ENCODE measurements around the gene MIS18A. TPM values are rescaled to one million over a fixed set of nuclear protein-coding genes. Genes with fewer than 3 reads are reported as not detected.
"Not testable (repeated sequence)": the region's sequence is repeated elsewhere in the genome, so short reads cannot be mapped to it uniquely, and the experiment has no call there.

MIS18A gene
- total RNA-seq, 1 donor from 2014 or later, result 5.7 TPM

DNA sequence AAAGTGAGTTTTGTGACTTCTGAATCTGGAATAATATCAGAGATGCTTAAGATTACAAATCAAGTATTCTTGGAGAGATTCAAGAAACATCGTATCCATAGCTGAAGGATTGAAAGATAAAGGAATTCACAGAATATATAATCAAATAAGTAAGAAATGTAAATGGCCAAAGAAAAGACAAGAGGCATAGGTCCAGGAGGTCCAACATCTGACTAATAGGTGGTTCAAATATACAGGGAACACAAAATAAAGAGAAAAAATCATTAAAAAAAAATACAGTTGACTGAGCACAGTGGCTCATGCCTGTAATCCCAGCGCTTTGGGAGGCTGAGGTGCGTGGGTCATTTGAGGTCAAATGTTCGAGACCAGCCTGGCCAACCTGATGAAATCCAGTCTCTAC is 6.6 kb upstream of the MIS18A start:
- Histone ChIP-seq H3K4me3 (ENCODE audit: low read length in 3 of 3) (no peak overlapping the region), H3K27ac (ENCODE audit: low read depth, low read length) (no peak overlapping the region), H3K4me1 (ENCODE audit: control insufficient read depth in 3 of 3, insufficient read depth in 3 of 3, low read length in 3 of 3) (no peaks in the 10 kb centered on the region), H3K36me3 (ENCODE audit: control insufficient read depth in 3 of 3, insufficient read depth in 3 of 3, low read length in 3 of 3) (peaks cover 0 to 2% (median 0%) of the 10 kb centered on the region in 3 donors), H3K27me3 (ENCODE audit: control insufficient read depth in 3 of 3, insufficient read depth in 3 of 3, low read length in 3 of 3) (no peaks in the 10 kb centered on the region), H3K9ac (ENCODE audit: low read depth in 1 of 3, low read length in 3 of 3) (no peak overlapping the region), H3K9me3 (ENCODE audit: control insufficient read depth in 3 of 3, low read length in 3 of 3) (no peaks in the 10 kb centered on the region)

DNA sequence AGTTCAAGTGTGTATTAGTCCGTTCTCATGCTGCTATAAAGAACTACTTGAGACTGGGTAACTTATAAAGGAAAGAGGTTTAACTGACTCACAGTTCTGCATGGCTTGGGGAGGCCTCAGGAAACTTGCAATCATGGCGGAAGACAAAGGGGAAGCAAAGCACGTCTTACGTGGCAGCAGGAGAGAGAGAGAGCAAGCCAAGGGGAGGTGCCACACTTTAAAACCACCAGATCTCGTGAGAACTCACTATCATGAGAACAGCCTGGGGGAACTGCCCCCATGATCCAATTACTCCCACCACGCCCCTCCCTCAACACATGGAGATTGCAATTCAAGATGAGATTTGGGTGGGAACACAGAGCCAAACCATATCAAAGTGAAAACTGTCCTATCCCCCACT is 4.1 kb upstream of the MIS18A start:
- Histone ChIP-seq H3K9ac (ENCODE audit: low read depth in 1 of 3, low read length in 3 of 3) (no peak overlapping the region), H3K4me1 (ENCODE audit: control insufficient read depth in 3 of 3, insufficient read depth in 3 of 3, low read length in 3 of 3) (peaks cover 12 to 17% (median 14%) of the 10 kb centered on the region in 3 donors), H3K27me3 (ENCODE audit: control insufficient read depth in 3 of 3, insufficient read depth in 3 of 3, low read length in 3 of 3) (no peaks in the 10 kb centered on the region), H3K36me3 (ENCODE audit: control insufficient read depth in 3 of 3, insufficient read depth in 3 of 3, low read length in 3 of 3) (peaks cover 0 to 2% (median 0%) of the 10 kb centered on the region in 3 donors), H3K27ac (ENCODE audit: low read depth, low read length) (no peak overlapping the region), H3K4me3 (ENCODE audit: low read length in 3 of 3) (no peak overlapping the region), H3K9me3 (ENCODE audit: control insufficient read depth in 3 of 3, low read length in 3 of 3) (no peaks in the 10 kb centered on the region)

DNA sequence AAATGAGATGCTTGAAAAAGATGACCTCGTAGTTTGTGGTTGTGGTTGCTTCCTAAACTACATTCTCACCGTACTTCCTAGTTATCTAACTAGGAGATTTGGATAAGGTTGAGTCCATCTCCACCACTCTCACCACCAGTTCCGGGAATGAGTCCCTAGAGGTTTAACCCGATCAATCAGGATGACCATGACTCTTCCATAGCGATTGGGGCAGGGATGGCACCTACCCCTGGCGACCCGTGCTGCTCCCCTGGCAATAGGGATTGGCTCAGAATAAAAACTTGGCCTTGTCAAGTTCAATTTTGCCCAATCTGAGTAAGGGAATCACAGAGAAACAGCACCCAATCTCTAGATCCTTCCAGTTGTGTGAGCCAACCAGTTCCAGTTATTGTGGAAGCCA is 2.7 kb upstream of the MIS18A start:
- Histone ChIP-seq H3K4me3 (ENCODE audit: low read length in 3 of 3) (no peak overlapping the region), H3K9ac (ENCODE audit: low read depth in 1 of 3, low read length in 3 of 3) (no peak overlapping the region), H3K27me3 (ENCODE audit: control insufficient read depth in 3 of 3, insufficient read depth in 3 of 3, low read length in 3 of 3) (no peaks in the 10 kb centered on the region), H3K4me1 (ENCODE audit: control insufficient read depth in 3 of 3, insufficient read depth in 3 of 3, low read length in 3 of 3) (peaks cover 15 to 21% (median 17%) of the 10 kb centered on the region in 3 donors), H3K27ac (ENCODE audit: low read depth, low read length) (no peak overlapping the region), H3K36me3 (ENCODE audit: control insufficient read depth in 3 of 3, insufficient read depth in 3 of 3, low read length in 3 of 3) (peaks cover 0 to 2% (median 0%) of the 10 kb centered on the region in 3 donors), H3K9me3 (ENCODE audit: control insufficient read depth in 3 of 3, low read length in 3 of 3) (no peaks in the 10 kb centered on the region)

DNA sequence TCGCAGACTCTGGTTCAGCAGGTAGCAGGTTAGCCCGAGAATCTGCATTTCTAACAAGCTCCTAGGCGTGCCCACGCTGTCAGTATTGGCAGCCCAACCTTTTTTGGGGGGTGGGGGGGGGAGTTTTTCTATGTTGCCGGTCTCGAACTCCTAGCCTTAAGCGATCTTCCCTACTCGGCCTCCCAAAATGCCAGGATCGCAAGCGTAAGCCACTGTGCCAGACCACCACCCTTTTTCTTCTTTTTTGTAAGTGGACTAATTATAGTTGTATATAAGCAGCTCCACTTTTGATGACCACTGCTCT is 480 bp upstream of the MIS18A start:
- Histone ChIP-seq H3K27ac (ENCODE audit: low read depth, low read length) (peak overlapping the region; percentile 44), H3K4me1 (ENCODE audit: control insufficient read depth in 3 of 3, insufficient read depth in 3 of 3, low read length in 3 of 3) (peaks cover 15 to 21% (median 17%) of the 10 kb centered on the region in 3 donors), H3K27me3 (ENCODE audit: control insufficient read depth in 3 of 3, insufficient read depth in 3 of 3, low read length in 3 of 3) (no peaks in the 10 kb centered on the region), H3K36me3 (ENCODE audit: control insufficient read depth in 3 of 3, insufficient read depth in 3 of 3, low read length in 3 of 3) (peaks cover 0 to 2% (median 1%) of the 10 kb centered on the region in 3 donors), H3K4me3 (ENCODE audit: low read length in 3 of 3) (peak overlapping the region; percentile 96 to 99 (median 99)), H3K9me3 (ENCODE audit: control insufficient read depth in 3 of 3, low read length in 3 of 3) (no peaks in the 10 kb centered on the region), H3K9ac (ENCODE audit: low read depth in 1 of 3, low read length in 3 of 3) (peak overlapping the region; percentile 87 to 92 (median 88))

DNA sequence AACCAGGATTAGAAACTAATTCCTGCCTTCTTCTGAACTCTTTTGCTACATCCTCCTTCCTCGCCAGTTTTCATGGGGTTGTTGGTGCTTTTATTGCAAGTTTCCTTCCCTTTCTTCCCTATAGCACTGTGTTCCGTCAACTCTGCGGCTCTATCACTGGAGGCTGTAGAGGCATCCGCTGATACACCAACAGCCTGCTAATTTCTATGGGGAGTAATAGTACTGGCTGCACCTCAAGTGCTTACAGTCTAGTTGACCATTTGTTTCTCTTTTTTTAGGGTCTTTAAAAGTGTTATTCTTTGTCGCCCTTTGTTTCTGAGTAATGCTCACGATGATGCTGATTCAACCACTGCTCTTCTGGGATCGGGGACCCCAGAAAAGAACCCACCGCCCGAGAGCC is 746 bp downstream of the MIS18A start:
- Histone ChIP-seq H3K4me3 (ENCODE audit: low read length in 3 of 3) (peak overlapping the region; percentile 96 to 99 (median 99)), H3K9ac (ENCODE audit: low read depth in 1 of 3, low read length in 3 of 3) (peak overlapping the region in 2 of 3 donors; percentile 88 to 92), H3K27ac (ENCODE audit: low read depth, low read length) (no peak overlapping the region), H3K36me3 (ENCODE audit: control insufficient read depth in 3 of 3, insufficient read depth in 3 of 3, low read length in 3 of 3) (peaks cover 0 to 6% (median 2%) of the 10 kb centered on the region in 3 donors), H3K4me1 (ENCODE audit: control insufficient read depth in 3 of 3, insufficient read depth in 3 of 3, low read length in 3 of 3) (peaks cover 15 to 21% (median 17%) of the 10 kb centered on the region in 3 donors), H3K9me3 (ENCODE audit: control insufficient read depth in 3 of 3, low read length in 3 of 3) (no peaks in the 10 kb centered on the region), H3K27me3 (ENCODE audit: control insufficient read depth in 3 of 3, insufficient read depth in 3 of 3, low read length in 3 of 3) (no peaks in the 10 kb centered on the region)

DNA sequence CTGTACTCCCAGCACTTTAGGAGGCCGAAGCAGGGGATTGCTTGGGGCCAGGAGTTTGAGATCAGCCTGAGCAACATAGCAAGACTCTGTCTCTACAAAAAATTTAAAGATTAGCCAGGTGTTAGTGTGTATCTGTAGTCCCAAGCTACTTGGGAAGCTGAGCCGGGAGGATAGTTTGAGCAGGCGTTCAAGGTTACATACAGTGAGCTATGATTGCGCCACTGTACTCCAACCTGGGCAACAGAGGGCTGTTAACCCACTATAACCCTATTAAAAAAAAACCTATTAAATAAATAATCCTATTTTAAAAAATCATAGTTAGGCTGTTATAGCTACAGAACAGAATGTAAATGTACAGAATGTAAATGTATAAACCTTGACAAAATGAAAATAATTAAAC is 2.2 kb downstream of the MIS18A start:
- Histone ChIP-seq H3K4me1 (ENCODE audit: control insufficient read depth in 3 of 3, insufficient read depth in 3 of 3, low read length in 3 of 3) (peaks cover 15 to 21% (median 17%) of the 10 kb centered on the region in 3 donors), H3K9ac (ENCODE audit: low read depth in 1 of 3, low read length in 3 of 3) (no peak overlapping the region), H3K36me3 (ENCODE audit: control insufficient read depth in 3 of 3, insufficient read depth in 3 of 3, low read length in 3 of 3) (peaks cover 2 to 6% (median 3%) of the 10 kb centered on the region in 3 donors), H3K27me3 (ENCODE audit: control insufficient read depth in 3 of 3, insufficient read depth in 3 of 3, low read length in 3 of 3) (no peaks in the 10 kb centered on the region), H3K4me3 (ENCODE audit: low read length in 3 of 3) (no peak overlapping the region), H3K9me3 (ENCODE audit: control insufficient read depth in 3 of 3, low read length in 3 of 3) (no peaks in the 10 kb centered on the region), H3K27ac (ENCODE audit: low read depth, low read length) (no peak overlapping the region)

DNA sequence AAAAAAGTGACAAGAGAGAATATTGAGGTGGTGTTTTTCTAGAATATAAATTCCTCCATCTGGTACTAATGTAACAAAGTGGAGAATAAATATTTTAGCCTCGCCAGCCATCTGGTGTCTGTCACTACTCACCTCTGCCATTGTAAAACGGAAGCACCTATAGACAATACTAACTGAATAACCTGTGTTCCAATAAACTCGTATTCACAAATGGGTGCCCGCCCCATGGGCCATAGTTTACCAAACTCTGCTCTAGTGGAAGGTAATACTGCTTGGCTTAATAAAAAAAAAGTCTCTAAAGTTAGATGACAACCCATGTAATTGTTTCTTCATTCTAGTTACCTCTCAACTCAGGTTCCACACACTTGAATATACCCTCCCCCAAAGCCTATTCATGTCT is 8.1 kb downstream of the MIS18A start:
- H3K9me3 ChIP-seq (ENCODE audit: control insufficient read depth in 3 of 3, low read length in 3 of 3), result no peaks in the 10 kb centered on the region
- H3K27ac ChIP-seq (ENCODE audit: low read depth, low read length), result no peak overlapping the region
- H3K27me3 ChIP-seq (ENCODE audit: control insufficient read depth in 3 of 3, insufficient read depth in 3 of 3, low read length in 3 of 3), result no peaks in the 10 kb centered on the region
- no peak overlapping the region for H3K9ac ChIP-seq (ENCODE audit: low read depth in 1 of 3, low read length in 3 of 3)
- no peak overlapping the region for H3K4me3 ChIP-seq (ENCODE audit: low read length in 3 of 3)
- H3K36me3 ChIP-seq (ENCODE audit: control insufficient read depth in 3 of 3, insufficient read depth in 3 of 3, low read length in 3 of 3), result peaks cover 2 to 20% (median 17%) of the 10 kb centered on the region in 3 donors
- H3K4me1 ChIP-seq (ENCODE audit: control insufficient read depth in 3 of 3, insufficient read depth in 3 of 3, low read length in 3 of 3), result no peaks in the 10 kb centered on the region

DNA sequence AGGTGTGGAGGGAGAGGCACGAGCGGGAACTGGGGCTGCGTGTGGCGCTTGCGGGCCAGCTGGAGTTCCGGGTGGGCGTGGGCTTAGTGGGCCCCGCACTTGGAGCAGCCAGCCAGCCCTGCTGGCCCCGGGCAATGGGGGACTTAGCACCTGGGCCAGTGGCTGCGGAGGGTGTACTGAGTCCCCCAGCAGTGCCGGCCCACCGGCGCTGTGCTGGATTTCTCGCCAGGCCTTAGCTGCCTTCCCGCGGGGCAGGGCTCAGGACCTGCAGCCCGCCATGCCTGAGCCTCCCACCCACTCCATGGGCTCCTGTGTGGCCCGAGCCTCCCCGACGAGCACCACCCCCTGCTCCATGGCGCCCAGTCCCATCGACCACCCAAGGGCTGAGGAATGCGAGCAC is 13.5 kb downstream of the MIS18A start:
- not testable (repeated sequence) for H3K9ac ChIP-seq (ENCODE audit: low read depth in 1 of 3, low read length in 3 of 3); H3K27me3 ChIP-seq (ENCODE audit: control insufficient read depth in 3 of 3, insufficient read depth in 3 of 3, low read length in 3 of 3); H3K4me1 ChIP-seq (ENCODE audit: control insufficient read depth in 3 of 3, insufficient read depth in 3 of 3, low read length in 3 of 3); H3K27ac ChIP-seq (ENCODE audit: low read depth, low read length); H3K9me3 ChIP-seq (ENCODE audit: control insufficient read depth in 3 of 3, low read length in 3 of 3); H3K4me3 ChIP-seq (ENCODE audit: low read length in 3 of 3)
- peaks cover 0 to 14% (median 11%) of the 10 kb centered on the region in 3 donors for H3K36me3 ChIP-seq (ENCODE audit: control insufficient read depth in 3 of 3, insufficient read depth in 3 of 3, low read length in 3 of 3)

DNA sequence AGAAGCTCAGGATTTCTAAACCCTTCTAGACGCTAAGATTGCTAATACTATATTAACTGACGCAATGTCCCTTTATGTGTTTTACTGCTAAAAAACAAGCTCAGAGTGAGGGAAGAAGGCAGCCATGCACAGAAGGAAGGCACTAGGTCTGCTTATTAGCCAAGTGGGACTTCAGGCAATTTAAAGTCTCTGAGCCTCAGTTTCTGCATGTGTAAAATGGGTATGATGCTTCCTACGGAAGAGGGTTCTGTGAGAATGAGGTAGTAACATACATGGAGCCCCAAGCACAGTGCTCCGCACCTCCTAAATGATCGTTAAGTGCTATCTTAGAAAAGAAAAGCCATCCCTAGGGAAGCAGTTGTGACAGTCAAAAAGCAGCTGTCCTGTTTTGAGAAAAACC is 16.9 kb downstream of the MIS18A start:
- Histone ChIP-seq H3K27ac (ENCODE audit: low read depth, low read length) (no peak overlapping the region), H3K9me3 (ENCODE audit: control insufficient read depth in 3 of 3, low read length in 3 of 3) (no peaks in the 10 kb centered on the region), H3K4me1 (ENCODE audit: control insufficient read depth in 3 of 3, insufficient read depth in 3 of 3, low read length in 3 of 3) (peaks cover 0 to 4% (median 2%) of the 10 kb centered on the region in 3 donors), H3K27me3 (ENCODE audit: control insufficient read depth in 3 of 3, insufficient read depth in 3 of 3, low read length in 3 of 3) (no peaks in the 10 kb centered on the region), H3K4me3 (ENCODE audit: low read length in 3 of 3) (no peak overlapping the region), H3K9ac (ENCODE audit: low read depth in 1 of 3, low read length in 3 of 3) (no peak overlapping the region), H3K36me3 (ENCODE audit: control insufficient read depth in 3 of 3, insufficient read depth in 3 of 3, low read length in 3 of 3) (peaks cover 0 to 4% (median 4%) of the 10 kb centered on the region in 3 donors)

DNA sequence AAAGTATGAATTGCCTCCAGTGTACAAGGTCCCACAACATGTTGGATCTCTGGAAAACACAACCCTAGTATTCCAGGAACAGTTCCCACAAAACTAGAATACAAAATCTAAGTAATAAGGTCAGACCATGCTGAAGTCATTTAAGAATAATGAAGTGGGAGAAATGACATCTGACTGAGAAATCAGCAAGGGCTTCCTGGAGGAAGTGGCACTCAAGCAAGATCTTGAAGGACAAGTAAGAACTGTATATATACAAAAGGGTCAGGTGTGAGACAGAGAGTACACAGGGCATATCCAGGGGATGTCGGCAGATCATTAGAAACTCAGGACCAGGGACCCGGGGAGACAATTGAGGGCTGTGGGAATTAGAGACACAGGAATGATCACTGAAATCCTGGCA is 18.7 kb downstream of the MIS18A start:
- Histone ChIP-seq H3K9me3 (ENCODE audit: control insufficient read depth in 3 of 3, low read length in 3 of 3) (no peaks in the 10 kb centered on the region), H3K4me1 (ENCODE audit: control insufficient read depth in 3 of 3, insufficient read depth in 3 of 3, low read length in 3 of 3) (peaks cover 4 to 11% (median 5%) of the 10 kb centered on the region in 3 donors), H3K9ac (ENCODE audit: low read depth in 1 of 3, low read length in 3 of 3) (no peak overlapping the region), H3K36me3 (ENCODE audit: control insufficient read depth in 3 of 3, insufficient read depth in 3 of 3, low read length in 3 of 3) (no peaks in the 10 kb centered on the region), H3K27ac (ENCODE audit: low read depth, low read length) (no peak overlapping the region), H3K4me3 (ENCODE audit: low read length in 3 of 3) (no peak overlapping the region), H3K27me3 (ENCODE audit: control insufficient read depth in 3 of 3, insufficient read depth in 3 of 3, low read length in 3 of 3) (peaks cover 0 to 3% (median 0%) of the 10 kb centered on the region in 3 donors)

DNA sequence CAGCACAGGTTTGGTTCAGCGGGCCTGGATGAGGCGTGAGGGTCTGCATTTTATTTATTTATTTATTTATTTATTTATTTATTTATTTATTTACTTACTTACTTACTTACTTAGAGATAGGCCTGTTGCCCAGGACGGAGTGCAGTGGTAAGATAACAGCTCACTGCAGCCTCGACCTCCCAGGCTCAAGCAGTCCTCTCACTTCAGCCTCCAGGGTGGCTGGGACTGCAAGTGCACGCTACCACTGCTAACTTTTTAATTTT is 20.1 kb downstream of the MIS18A start:
- not testable (repeated sequence) for H3K27me3 ChIP-seq (ENCODE audit: control insufficient read depth in 3 of 3, insufficient read depth in 3 of 3, low read length in 3 of 3); H3K4me3 ChIP-seq (ENCODE audit: low read length in 3 of 3); H3K9me3 ChIP-seq (ENCODE audit: control insufficient read depth in 3 of 3, low read length in 3 of 3); H3K9ac ChIP-seq (ENCODE audit: low read depth in 1 of 3, low read length in 3 of 3); H3K36me3 ChIP-seq (ENCODE audit: control insufficient read depth in 3 of 3, insufficient read depth in 3 of 3, low read length in 3 of 3); H3K27ac ChIP-seq (ENCODE audit: low read depth, low read length)
- H3K4me1 ChIP-seq (ENCODE audit: control insufficient read depth in 3 of 3, insufficient read depth in 3 of 3, low read length in 3 of 3), result peaks cover 4 to 11% (median 5%) of the 10 kb centered on the region in 3 donors

Measured in skeletal muscle tissue (tissue), 4 donors.